SKM-1 (cell line): Measurements from ENCODE around the gene GLRB.
"Not testable (repeated sequence)": the region's sequence is repeated elsewhere in the genome, so short reads cannot be mapped to it uniquely, and the experiment has no call there.

Experiments used
- DNase-seq: peaks from one replicate; lab custom pipeline; 2025; ENCODE audit not compliant: unreplicated experiment; lab: John Stamatoyannopoulos, UW

GLRB gene

DNA sequence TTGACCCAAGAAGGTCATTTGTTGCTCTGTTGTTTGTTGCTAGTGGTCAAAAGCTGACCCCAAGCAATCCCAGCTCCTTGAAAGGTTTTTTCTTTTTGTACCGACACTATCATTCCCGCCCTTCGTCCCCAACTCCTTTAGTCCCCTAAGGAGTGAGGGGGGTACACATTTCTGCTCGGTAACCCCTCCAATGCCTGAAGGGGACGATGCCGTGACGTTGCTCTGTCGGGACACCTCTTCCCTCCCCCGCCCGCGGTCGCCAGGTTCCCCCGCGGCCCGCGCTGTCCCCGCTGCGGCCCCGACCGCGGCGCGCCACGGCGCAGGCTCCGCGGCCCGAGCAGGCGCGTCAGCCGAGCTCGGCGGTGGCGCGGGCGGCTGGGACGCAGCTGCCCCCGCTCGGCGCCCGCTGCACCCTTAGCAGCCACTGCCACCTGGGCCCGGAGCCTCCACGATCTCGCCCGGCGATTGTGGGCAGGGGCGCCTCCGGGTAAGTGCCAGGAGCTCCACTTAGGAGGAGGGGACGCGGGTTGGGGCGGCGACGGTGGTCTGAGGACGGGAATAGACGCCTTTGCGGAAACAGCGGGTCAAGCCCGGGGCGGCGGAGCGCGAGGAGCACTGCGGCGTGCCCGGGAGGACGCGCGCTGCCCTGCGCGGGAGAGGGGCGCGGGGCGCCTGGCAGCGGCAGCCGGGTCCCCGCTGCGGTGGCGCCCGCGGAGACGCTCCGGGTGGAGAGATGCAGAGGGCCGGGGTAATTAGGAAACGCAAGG lies at the start of gene GLRB:
Gene GLRB, plus strand, starts transcription at position 340 of the 767 bp plus-strand sequence. CDS start 1,875 bp downstream, outside the sequence.
- DNase-seq, result no peak

DNA sequence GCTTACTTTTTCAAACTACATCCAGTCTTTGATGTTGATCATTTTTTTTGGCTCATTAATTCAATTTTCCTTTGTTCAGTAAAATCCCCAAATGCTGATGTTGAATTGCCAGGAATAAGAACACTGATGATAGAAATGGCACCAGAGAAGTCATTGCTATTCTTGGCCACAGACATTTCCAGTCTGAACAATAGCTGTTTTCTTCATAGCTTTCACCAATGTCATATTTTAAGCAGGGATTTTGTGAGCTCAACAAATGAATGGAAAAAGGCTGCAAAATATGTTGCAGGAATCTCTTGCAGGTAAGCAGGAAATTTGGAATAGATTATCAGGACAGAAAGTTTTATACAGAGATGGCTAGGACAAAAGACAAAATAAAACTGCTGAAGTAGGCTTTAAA lies 40.5 kb upstream of the GLRB start:
- DNase-seq, result no peak

DNA sequence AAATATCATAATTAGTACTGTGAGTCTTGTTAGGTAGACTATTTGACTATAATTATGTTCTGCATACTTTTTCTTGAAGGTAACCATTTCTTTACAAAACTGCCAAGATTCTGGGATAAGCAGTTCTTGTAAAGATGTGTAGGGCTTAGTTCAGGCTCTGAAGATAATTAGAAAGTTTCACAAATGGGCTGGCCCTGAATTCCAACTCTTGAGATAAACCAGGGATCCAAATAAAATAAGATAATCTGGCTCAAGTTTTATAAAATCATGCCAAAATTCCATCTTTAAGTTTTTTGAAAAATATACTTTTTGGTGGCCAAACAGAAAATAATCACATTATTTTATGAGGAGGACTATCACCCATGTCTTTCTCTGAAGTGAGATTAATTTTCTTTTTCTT lies 35.5 kb upstream of the GLRB start:
- no peak for DNase-seq

DNA sequence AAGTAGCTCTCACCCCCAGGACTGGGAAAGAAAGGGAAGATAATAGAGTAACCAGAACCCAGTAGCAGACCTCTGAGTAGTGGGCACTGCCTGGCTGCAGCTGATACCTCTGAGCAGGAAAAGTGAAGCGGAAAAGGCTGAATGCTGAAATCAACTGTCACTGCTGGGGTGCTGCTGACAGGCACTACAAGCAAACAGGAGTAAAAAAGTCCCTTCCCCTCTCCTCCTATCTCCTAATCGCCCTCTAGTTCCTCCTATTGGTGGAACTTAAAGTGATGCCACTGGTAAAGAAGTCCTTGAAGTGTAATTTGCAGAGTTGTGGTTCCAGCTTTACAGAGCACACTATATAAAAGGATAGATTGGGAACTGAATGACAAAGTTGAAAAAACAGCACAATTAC lies 32.8 kb upstream of the GLRB start:
- DNase-seq, result peak; percentile 16

DNA sequence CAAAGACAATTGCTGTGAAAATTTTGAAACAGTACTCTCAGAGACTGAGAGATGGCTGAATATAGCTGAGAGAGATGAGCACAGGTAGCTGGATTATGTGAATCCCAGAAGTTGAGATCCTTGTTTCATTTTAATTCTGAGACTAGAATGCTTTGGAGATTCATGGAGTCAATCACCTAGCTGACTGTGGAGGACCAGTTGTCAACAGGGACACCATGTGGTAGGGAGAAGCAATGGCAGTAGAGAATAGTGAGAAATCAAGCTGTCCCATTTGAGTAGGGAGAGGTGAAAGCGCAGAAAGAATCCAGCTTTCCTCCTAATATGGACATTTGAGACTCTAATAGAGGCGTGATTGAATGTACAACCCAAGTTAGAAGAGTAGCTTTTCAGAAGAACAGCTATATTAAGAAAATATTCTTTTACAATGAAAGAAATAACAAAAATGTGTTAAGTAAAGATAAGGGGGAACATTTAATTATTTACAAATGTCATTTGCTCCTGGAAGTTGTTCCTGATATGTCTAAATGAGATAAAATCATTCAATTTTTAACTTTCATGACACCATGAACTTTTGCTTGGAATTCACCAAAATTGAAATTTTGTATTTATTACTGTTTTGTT lies 30.3 kb upstream of the GLRB start:
- peak; percentile 37 for DNase-seq

DNA sequence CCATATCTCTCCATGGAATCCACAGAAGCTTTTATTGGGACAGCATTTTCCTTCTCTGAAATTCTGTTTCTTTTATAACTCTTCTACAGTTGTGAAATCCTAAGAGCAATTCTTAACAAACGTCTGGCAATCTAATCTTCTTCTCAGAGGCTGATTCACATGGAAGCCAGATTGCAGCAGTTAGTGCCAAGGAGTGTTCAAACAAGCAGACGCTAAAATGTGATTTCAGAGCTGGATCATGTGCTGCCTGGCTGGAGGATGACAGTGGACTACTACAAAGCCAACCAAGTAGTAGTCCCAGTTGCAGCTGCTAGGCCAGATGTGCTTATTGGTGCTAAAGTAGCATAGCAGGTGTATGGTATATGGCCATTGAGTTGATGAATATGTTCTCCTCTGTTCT lies 27.7 kb upstream of the GLRB start:
- DNase-seq, result no peak

DNA sequence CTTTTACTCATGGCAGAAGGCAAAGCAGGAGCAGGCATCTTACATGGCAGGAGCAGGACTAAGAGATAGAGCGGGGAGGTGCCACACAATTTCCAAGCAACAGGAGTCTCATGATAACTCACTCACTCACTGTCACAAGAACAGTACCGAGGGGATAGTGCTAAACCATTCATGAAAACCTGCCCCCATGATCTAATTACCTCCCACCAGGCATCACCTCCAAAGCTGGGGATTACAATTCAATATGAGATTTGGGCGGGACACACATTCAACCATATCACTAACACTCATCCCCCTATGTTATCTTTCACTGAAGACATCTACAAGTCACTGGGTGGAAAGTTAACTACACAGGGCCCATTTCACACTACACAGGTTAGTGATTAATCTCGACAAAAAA lies 25.4 kb upstream of the GLRB start:
- DNase-seq, result no peak

DNA sequence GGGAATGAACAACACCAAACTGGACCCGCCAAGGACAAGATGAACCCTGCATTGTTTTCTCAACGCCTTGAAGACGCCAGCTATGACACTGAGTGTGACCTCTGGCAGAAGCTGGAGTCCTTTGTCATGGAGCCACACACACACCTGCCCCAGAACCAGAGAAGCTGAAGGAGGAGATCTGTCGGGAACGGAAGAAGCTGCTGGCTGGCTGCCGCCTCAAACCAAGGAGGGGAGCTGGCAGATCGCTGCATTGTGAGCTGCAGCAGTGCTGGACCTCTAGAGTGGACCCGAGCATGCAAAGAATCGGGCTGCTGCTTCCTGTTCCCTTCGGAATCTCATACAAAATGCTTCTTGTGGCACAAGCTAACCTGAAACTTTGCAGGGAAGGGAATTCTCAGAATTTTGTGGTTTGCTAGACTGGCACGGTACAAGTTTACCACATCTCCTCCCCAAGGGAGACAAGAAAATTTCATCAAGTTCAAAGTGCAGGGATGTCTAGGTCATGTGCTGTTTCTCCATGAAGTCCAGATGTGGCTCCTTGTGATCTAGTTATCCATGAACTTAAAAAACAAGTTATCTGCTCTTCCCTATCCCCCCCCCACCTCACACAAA lies 23.4 kb upstream of the GLRB start:
- no peak for DNase-seq

DNA sequence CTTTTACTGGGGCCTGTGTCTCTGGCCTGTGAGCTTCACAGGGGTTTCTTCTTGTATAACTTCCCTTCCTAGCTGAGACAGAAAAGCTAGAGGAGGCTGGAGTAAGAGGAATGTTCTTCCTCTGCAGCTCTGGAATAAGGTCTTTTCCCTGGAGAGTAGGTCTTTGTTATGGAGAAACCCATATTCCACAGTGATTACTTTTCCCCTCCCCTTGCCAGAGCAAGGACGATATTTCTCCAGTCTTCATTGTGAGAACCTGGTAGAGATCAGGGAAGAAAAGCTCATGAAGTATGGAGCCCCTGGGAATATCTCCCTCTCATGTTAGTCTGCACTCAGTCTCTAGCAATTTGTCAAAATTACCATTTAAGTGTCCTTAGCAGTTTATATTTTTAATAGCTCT lies 18.7 kb upstream of the GLRB start:
- no peak for DNase-seq

DNA sequence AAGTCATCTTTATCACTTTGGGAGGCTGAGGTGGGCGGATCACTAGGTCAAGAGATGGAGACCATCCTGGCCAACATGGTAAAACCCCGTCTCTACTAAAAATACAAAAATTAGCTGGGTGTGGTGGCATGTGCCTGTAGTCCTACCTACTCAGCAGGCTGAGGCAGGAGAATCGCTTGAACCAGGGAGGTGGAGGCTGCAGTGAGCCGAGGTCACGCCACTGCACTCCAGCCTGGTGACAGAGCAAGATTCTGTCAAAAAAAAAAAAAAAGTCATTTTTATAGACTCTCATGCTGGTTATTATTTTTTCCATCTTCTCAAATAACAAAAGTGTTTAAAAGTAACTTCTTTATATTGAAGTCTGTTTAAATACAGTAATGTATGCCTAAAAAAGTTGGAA lies 17.1 kb upstream of the GLRB start:
- not testable (repeated sequence) for DNase-seq

DNA sequence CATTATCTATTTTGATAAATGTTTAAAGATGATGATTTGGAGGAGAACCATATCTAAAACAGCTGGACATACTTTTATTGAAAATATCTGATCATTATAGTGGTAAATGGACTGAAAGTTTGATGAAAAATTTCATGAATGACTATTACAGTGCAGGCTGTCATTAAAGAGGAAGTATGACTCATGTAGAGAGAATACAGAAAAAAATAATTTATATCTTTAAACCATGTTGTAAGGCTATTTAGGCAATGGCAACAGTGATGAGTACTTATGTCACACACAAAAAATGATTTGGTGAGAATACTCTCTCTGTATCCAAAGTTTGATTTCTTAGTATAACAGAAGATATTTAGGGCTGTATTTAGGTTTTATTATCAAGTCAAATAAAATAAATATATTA lies 3.9 kb upstream of the GLRB start:
- no peak for DNase-seq

DNA sequence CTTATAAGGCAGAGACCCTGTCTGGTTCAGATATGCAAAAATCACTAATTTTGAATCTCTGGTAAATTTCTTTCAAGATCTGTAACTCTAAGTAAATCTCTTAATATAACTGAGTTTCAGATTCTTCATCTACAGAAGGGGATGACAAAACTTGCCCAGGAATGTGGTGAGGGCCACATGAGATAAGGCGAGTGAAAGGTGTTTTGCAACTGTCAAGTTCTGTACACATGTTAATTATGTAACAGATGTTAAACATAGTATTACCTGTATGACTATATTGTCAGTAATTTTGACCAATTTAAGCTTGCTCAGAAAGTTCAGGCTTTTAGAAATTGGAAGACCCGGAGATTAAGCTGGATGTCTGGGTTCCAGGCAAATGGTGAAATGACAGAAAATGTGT lies 549 bp upstream of the GLRB start:
- DNase-seq, result no peak

DNA sequence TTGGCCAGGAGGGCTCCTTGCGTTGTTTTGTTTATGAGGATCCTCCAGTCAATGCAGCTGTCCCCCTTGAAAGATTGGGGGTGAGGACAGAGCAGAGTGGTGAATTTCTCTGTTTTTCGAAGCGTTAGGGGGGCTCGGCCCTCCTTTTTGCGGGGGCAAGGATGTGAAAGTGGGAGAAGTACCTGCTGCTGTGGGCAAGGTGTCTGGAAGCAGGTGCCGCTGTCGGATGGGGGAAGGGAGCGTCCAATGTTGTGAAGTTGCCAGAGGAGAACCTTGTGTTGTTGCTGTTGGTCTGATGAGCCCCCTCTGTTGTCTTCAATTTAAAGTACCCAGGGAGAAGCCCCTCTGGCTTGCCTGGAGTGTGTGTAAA lies 613 bp downstream of the GLRB start:
- no peak for DNase-seq

DNA sequence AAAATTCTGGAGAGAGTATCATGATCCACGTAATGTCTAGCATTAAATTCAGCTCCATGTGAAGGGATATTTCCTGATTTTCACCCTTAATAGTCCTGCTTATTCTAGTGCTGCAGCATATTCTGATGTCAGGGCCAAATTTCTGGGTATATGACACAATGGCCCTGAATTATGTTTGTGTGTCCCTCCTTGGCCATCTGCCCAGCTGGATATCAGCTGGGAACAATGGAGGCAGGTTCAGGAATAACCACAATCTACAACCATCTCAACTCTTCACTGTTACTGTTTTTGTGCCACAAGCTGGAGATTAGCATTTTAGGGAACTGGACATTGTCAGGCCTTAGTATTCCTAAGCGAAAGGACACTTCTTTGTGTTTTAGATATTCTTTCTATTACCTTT lies 3.5 kb downstream of the GLRB start:
- no peak for DNase-seq

DNA sequence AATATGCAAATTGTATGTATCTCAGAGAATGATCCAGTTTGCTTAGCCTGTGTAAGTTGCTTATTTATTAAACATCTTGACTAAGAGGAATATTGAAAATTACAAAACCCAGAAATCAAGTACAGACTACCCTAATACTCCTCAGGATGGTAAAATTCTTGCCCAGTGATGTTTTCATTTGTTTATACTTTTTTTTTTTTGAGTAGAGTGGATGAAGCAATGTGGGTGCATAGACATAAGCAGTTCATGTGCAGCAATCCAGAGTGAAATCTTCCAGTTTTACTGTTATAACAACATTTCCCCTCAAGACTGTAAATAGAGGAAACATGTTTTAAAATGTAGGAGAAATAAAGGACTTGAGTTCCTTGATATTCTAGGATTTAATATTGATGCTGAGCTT lies 4.7 kb downstream of the GLRB start:
- DNase-seq, result no peak

DNA sequence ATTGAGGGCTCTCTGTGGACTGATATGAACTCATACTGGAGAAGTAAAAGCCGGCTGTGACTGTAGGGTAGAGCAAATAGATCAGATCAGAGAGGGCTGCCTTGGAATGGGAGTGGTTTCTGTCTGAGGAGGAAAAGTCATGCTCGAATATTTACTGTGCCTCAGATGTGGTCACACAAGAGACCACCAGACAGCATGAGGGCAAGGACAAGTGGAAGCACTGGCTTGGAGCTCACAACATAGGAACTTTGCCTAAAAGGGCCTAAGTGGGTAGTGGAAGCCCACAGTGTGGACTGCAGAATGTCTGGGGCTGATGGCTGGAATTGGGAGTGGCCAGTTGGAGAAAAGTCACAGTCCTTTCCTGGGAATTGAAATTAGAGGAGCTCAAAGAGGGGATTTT lies 19.8 kb downstream of the GLRB start:
- DNase-seq, result no peak

DNA sequence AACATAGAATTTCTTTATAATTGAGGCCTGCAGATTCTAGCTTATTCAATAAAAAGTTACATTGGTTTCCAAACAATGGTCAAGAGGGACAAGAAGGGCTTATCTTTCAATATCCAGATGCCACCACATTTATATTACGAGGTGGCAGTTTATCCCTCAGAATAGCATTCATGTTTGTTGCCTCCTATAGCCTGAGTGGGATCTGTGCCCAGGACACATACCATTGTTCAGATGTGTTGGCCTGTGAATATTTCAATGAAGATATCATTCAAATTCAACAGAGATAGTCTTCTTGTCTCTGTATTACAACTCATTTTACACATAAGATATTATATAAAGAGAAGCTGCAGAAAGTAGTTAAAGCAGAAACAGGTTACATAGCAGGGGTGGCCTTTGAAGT lies 20.5 kb downstream of the GLRB start:
- no peak for DNase-seq

DNA sequence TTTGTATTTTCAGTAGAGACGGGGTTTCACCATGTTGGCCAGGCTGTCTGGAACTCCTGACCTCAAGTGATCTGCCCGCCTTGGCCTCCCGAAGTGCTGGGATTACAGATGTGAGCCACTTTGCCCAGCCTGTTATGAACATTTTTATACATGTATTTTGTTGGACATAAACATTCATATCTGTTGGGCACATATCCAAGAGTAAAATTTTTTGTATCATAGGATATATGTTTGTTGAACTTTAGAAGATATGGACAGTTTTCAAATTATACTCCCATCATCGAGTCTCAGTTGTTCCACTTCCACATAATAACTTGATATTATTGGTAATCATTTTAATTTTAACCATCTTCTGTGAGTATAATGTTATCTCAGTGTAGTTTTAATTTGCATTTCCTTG lies 23.6 kb downstream of the GLRB start:
- no peak for DNase-seq

DNA sequence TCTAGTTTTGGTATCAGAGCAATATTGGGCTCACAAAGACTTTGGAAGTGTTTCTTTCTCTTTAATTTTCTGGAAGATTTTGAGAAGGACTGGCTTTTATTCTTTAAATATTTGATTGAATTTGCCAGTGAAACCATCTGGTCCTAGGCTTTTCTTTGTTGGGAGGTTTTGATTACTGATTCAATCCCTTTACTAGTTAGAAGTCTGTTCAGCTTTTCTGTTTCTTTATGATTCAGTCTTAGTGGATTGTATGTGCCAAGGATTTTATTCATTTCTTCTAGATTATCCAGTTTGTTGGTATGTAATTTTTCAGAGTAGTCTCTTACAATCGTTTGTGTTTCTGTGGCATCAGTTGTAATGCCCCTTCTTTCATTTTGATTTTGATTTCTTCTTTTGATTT lies 28.6 kb downstream of the GLRB start:
- DNase-seq, result no peak

DNA sequence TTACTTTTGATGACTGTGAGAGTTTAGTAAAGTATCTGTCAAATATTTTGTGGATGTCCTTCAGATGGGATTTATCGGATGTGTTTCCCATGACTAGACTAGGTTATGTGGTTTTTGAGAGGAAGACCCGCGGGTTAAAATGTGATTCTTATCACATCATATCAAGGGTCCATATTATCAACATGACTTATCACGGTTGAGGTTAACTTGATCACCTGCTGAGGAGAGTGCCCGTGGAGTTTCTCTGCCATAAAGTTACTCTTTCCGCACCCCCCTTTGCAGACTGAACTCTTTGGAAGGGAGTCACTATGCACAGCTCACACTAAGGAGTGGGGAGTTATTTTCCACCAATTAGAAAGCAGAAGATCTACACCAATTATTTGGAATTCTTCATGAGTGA lies 38.7 kb downstream of the GLRB start:
- no peak for DNase-seq

DNA sequence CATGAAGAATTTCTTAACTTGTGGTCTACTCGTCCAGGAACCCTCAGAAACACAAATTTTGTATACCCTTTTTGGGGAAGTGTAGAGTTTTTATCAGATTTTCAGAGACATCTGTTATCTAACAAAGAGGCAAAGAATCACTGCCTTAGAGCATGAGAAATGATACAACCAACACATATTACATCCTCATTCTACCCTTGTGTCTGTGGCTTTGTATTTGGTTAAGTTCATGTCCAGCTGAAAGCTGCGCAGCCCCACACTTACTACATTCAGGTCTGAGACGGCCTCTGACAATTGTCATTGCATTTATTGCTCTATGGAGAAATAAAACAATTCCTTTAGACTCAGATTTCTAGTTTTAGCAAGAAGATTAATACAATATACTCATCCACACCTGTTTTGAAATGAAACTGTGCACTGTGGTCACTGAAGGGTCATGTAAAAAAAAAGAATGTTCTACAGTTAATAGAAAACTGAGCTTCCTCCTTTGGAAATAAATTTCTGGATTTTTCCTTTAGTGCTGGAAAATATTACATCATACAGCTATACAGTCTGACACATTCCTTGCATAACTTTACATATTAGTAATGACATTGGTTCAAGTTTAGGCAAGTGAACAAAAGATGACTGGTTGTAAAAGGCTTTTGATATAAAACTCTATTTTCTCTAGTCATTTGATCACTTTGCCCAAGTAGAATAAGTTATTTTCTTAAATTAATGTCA lies 39.8 kb downstream of the GLRB start:
- DNase-seq, result no peak

DNA sequence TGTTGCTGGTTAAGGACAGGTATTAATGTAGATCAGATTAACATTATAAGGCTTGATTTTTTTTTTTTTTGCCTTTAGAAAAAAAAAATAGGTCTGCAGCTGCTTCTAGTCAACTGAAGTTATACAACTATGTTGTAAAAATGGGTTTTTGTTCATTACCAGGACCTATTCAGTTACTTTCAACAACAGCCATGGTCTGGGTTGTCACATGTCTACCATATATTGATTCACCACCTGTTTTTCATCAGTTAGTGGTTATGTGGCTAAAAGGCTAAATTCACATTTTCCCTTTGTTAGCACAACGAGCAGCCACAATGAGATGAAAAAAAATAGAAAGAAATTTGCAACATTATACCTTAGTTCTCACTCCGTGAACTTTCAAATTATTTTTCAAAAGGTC lies 45.5 kb downstream of the GLRB start:
- DNase-seq, result no peak
